Measurements from ENCODE around the gene HTT. TPM values are rescaled to one million over a fixed set of nuclear protein-coding genes. Genes with fewer than 3 reads are reported as not detected.

Gene HTT
- total and polyA plus RNA-seq, 9 of the 15 experiments (the other 6 are each of a cell fraction or from before 2014, with no cell fraction given): 0.66 to 31.6 (median 14.7) TPM

DNA sequence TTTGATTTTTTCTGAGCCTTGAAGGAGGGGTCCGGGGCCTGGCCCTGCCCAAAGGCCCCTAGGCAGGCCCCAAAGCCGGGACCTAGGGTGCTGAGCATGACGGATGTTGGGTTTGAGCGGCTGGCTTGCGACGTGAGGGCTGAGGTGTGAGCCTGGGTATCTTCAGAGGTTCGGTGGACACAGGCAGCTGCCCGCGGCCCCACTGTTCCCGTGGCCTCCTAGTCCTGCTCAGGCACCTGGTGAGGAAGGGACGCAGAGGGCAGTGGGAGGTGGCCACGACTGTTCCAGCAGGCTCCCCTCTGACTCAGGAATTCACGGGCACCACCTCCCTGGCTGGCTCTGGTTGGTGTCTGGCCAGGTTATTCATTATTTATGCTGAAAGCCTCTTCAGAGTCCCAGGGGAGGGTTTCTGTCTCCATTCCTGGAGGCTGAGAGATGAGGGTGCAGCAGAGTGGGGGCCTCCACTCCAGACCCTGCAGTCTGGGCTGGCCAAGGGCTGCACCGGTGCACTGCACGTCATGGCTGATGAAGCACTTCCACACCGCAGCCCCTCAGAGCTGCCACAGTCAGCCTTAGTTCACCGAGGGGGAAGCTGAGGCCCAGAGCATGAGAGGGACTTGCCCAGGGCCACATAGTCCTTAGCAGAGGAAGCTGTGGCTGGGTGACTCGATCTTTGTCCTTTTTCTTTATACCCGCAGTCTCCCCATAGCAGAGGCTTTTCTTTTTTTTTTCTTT lies 176.6 kb downstream of the HTT start (continued):
- TF ChIP-seq, protein P1, sequence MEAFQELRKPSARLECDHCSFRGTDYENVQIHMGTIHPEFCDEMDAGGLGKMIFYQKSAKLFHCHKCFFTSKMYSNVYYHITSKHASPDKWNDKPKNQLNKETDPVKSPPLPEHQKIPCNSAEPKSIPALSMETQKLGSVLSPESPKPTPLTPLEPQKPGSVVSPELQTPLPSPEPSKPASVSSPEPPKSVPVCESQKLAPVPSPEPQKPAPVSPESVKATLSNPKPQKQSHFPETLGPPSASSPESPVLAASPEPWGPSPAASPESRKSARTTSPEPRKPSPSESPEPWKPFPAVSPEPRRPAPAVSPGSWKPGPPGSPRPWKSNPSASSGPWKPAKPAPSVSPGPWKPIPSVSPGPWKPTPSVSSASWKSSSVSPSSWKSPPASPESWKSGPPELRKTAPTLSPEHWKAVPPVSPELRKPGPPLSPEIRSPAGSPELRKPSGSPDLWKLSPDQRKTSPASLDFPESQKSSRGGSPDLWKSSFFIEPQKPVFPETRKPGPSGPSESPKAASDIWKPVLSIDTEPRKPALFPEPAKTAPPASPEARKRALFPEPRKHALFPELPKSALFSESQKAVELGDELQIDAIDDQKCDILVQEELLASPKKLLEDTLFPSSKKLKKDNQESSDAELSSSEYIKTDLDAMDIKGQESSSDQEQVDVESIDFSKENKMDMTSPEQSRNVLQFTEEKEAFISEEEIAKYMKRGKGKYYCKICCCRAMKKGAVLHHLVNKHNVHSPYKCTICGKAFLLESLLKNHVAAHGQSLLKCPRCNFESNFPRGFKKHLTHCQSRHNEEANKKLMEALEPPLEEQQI (IDR thresholded peaks at IDR 0.05): no peak
- no peak for TF ChIP-seq SIN3A (IDR thresholded peaks at IDR 0.05; ENCODE audit: borderline replicate concordance in 2 of 2, control insufficient read depth in 1 of 2, low read depth in 2 of 2, low read length in 2 of 2)
- no peak for TF ChIP-seq GABPB2 (CRISPR knock-in tag; conservative IDR thresholded peaks at IDR 0.05)
- no peak for TF ChIP-seq SMAD4 (CRISPR knock-in tag; conservative IDR thresholded peaks at IDR 0.05)
- no peak for TF ChIP-seq XRCC5 (IDR thresholded peaks at IDR 0.05; ENCODE audit: low read depth, low read length)

DNA sequence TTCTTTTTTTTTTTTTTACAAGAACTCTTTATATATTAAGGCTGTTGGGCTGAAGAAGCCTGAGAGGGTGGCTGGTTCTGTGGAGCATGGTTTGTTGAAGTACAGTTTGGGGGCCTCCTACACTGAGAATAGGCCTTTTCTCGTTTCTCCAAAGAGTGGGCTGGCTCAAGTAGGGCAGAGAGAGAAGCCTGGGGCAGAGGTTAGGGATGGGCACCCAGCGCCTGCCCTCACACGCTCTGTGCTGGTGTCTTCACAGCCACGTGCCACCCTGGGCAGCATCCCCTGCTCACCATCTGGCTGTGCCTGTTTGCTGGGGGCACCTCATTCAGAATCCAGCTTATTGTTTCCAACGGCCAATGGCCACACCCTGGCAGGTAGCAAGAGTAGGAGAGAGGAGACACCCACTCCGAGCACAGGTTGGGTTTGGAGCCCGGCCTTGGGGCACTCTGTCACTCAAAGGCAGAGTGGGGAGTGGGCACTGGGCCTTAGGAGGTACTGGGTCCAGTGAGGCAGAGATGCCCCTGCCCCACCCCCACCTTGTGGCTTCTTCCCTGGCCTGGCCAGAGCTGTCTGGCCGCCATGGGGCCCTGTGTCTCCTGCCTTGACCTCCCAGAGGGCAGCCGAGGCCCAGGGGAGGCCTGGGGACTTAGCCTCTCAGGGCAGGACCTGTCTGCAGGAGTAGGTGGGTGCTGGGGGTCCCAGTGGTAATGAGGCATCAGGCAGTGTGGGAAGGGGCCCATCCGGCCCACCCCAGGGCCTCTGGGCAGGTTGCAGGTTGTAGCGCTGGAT lies 177.4 kb downstream of the HTT start:
- Histone ChIP-seq H3K4me3 (no peak overlapping the region), H3K9me3 (replicated peaks; ENCODE audit: control insufficient read depth, insufficient read depth, low read depth, low read length) (no peaks in the 10 kb centered on the region), H3K4me1 (replicated peaks in 1 of 2; ENCODE audit: control insufficient read depth in 2 of 2, insufficient read depth in 2 of 2, low read length in 2 of 2) (peaks cover 0 to 62% of the 10 kb centered on the region in 2 experiments; a peak in 2 of 5 replicates), H2AFZ (ENCODE audit: low read depth, low read length) (no peak overlapping the region), H3K36me3 (ENCODE audit: control insufficient read depth, insufficient read depth, low read length) (no peaks in the 10 kb centered on the region), H3K9me1 (ENCODE audit: control insufficient read depth, insufficient read depth, low read length) (no peaks in the 10 kb centered on the region), H3K27me3 (ENCODE audit: control insufficient read depth in 2 of 2, insufficient read depth in 2 of 2, low read length in 2 of 2) (peaks cover 11 to 43% of the 10 kb centered on the region in 2 experiments; a peak in 4 of 5 replicates), H3K79me2 (ENCODE audit: control insufficient read depth, insufficient read depth, low read length) (no peaks in the 10 kb centered on the region), H4K20me1 (replicated peaks; ENCODE audit: control insufficient read depth, insufficient read depth, low read length) (peaks cover 8% of the 10 kb centered on the region; the same call in 1 of the 2 replicates), H3K4me2 (ENCODE audit: insufficient read depth, low read length) (no peak overlapping the region), H3K27ac (ENCODE audit: extremely low read depth, low read depth, low read length) (no peak overlapping the region), H3K9ac (ENCODE audit: insufficient read depth in 1 of 2, low read depth in 2 of 2, low read length in 2 of 2) (no peak overlapping the region)
- in situ Hi-C loops (cut with MboI): no loop called here
- ChIA-PET CTCF (ENCODE audit: low intra/inter-chr PET ratio) (no interaction called here), POLR2A (interaction anchor here (1.4 kb wide), 1 partner anchor 10 kb away, joined by 3 read pairs; no protein-coding TSS in a partner anchor)
- 29% methylated on average over 11 of the region's 11 CpGs for WGBS (ENCODE audit: insufficient coverage, low coverage, missing lambda C conversion rate)
- no peak for ATAC-seq
- no peak for FAIRE-seq
- TF ChIP-seq, protein P2, sequence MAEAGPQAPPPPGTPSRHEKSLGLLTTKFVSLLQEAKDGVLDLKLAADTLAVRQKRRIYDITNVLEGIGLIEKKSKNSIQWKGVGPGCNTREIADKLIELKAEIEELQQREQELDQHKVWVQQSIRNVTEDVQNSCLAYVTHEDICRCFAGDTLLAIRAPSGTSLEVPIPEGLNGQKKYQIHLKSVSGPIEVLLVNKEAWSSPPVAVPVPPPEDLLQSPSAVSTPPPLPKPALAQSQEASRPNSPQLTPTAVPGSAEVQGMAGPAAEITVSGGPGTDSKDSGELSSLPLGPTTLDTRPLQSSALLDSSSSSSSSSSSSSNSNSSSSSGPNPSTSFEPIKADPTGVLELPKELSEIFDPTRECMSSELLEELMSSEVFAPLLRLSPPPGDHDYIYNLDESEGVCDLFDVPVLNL (CRISPR knock-in tag; IDR thresholded peaks at IDR 0.05; ENCODE audit: low read depth): no peak
- TF ChIP-seq BCOR (IDR thresholded peaks at IDR 0.05): peak; percentile 40; the same call in 1 of the 2 replicates
- TF ChIP-seq, protein P3, sequence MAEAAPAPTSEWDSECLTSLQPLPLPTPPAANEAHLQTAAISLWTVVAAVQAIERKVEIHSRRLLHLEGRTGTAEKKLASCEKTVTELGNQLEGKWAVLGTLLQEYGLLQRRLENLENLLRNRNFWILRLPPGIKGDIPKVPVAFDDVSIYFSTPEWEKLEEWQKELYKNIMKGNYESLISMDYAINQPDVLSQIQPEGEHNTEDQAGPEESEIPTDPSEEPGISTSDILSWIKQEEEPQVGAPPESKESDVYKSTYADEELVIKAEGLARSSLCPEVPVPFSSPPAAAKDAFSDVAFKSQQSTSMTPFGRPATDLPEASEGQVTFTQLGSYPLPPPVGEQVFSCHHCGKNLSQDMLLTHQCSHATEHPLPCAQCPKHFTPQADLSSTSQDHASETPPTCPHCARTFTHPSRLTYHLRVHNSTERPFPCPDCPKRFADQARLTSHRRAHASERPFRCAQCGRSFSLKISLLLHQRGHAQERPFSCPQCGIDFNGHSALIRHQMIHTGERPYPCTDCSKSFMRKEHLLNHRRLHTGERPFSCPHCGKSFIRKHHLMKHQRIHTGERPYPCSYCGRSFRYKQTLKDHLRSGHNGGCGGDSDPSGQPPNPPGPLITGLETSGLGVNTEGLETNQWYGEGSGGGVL (CRISPR knock-in tag; IDR thresholded peaks at IDR 0.05): no peak
- intact Hi-C loops (cut with micrococcal nuclease): no loop called here
- BruUV-seq (replicated peaks): no TSS peak
- no peak for DNase-seq (ENCODE audit: extremely low read depth in 1 of 4, low spot score in 3 of 4)
